Measurements from ENCODE around the gene INTS1.

- TF ChIP-seq CTCF (IDR thresholded peaks at IDR 0.05; ENCODE audit: low read length): no peak
- no peak for TF ChIP-seq EZH2 (optimal IDR thresholded peaks at IDR 0.05; ENCODE audit: low read depth, low read length)
- no peak for TF ChIP-seq EZH2phosphoT487 (IDR thresholded peaks at IDR 0.05; ENCODE audit: low read length)
These were observed 4.0 kb downstream of the INTS1 start for GRCh38 chr7:1500064-1500807.

All from MM.1S (cell line).